HepG2 (cell line): ENCODE measurements around the gene ZBTB45. TPM values are rescaled to one million over a fixed set of nuclear protein-coding genes. Genes with fewer than 3 reads are reported as not detected.

Experiments
- GTF2F1 ChIP-seq: fragments of 150-350 bp; IDR thresholded peaks from 2 replicates; pipeline ENCODE4 v1.6.1; 2014; ENCODE audit warnings: low read length
- HNRNPL ChIP-seq: fragments of 200-400 bp; formaldehyde crosslinking; IDR thresholded peaks from 2 replicates; pipeline ENCODE4 v1.6.1; 2017; ENCODE audit warnings: mild to moderate bottlenecking, low read depth, low read length
- KDM2A ChIP-seq: sonication (generic); formaldehyde crosslinking; IDR thresholded peaks from 2 replicates; pipeline ENCODE4 v1.4.0; 2020; ENCODE audit warnings: low read depth, missing genetic modification reagents, borderline replicate concordance
- NCOR1 ChIP-seq: fragments of 200-600 bp; sonication (generic); IDR thresholded peaks from 2 replicates; pipeline ENCODE4 v1.7.0; 2017; ENCODE audit warnings: antibody characterized with exemption, low read length, borderline replicate concordance
- TGIF2 ChIP-seq: IDR thresholded peaks from 2 replicates; pipeline ENCODE4 v1.6.1; 2016; ENCODE audit warnings: control low read depth, missing compliant biosample characterization
- ZBTB21 ChIP-seq: sonication (generic); formaldehyde crosslinking; IDR thresholded peaks from 2 replicates; pipeline ENCODE4 v1.4.0; 2020; ENCODE audit warnings: missing genetic modification reagents
- ZNF143 ChIP-seq: sonication (generic); formaldehyde crosslinking; IDR thresholded peaks from 2 replicates; pipeline ENCODE4 v1.4.0; 2020; ENCODE audit warnings: missing genetic modification reagents
- ZNF484 ChIP-seq: sonication (generic); formaldehyde crosslinking; IDR thresholded peaks from 2 replicates; pipeline ENCODE4 v1.5.1; 2020; ENCODE audit warnings: mild to moderate bottlenecking, low read depth, missing genetic modification reagents, borderline replicate concordance
- ZNF605 ChIP-seq: sonication (generic); formaldehyde crosslinking; IDR thresholded peaks from 2 replicates; pipeline ENCODE4 v1.8.0; 2022; ENCODE audit warnings: mild to moderate bottlenecking, missing genetic modification reagents
- polyA plus RNA-seq, 8 experiments: library from polyadenylated mRNA; depleted of rRNA in 3 of 8; stranded (reverse) in 7 of 8; unstranded in 1 of 8; fragments of >200 nt; fragmentation: Illumina TruSeq in 4 of 8; extraction: Trizol in 4 of 8; gene quantifications; 2 replicates each; pipeline versions ENCODE4 v1.2.1 to v1.2.3, GENCODE V29; 2011 to 2016; ENCODE audit warnings: low read depth in 4 of 8, missing spikeins in 1 of 8, mixed read lengths in 1 of 8; ENCODE audit not compliant: insufficient read depth in 1 of 8
- total RNA-seq, 5 experiments: library from RNA; depleted of rRNA; stranded (reverse); fragments of >200 nt; fragmentation: Illumina TruSeq; extraction: Trizol; gene quantifications; 2 replicates each; pipeline ENCODE4 v1.2.3, GENCODE V29; 2016; ENCODE audit warnings: low read depth in 1 of 5
- TF ChIP-seq, protein P1 (sequence below): sonication (generic); formaldehyde crosslinking; IDR thresholded peaks from 2 replicates; pipeline ENCODE4 v1.5.1; 2020; ENCODE audit warnings: mild to moderate bottlenecking, missing genetic modification reagents, borderline replicate concordance
- TF ChIP-seq, protein P2 (sequence below): sonication (generic); formaldehyde crosslinking; IDR thresholded peaks from 2 replicates; pipeline ENCODE4 v1.8.0; 2022; ENCODE audit warnings: missing genetic modification reagents, mild to moderate bottlenecking, borderline replicate concordance
- TF ChIP-seq, protein P3 (sequence below): sonication (generic); formaldehyde crosslinking; IDR thresholded peaks from 2 replicates; pipeline ENCODE4 v1.9.0; 2021; ENCODE audit warnings: mild to moderate bottlenecking, missing genetic modification reagents
- TF ChIP-seq, protein P4 (sequence below): sonication (generic); formaldehyde crosslinking; IDR thresholded peaks from 2 replicates; pipeline ENCODE4 v1.5.0; 2020; ENCODE audit warnings: missing genetic modification reagents, mild to moderate bottlenecking, borderline replicate concordance

ZBTB45 gene
- total and polyA plus RNA-seq, 2 of the 13 experiments (the other 11 are each of a cell fraction or from before 2014, with no cell fraction given), result 3.0 to 3.7 TPM

DNA sequence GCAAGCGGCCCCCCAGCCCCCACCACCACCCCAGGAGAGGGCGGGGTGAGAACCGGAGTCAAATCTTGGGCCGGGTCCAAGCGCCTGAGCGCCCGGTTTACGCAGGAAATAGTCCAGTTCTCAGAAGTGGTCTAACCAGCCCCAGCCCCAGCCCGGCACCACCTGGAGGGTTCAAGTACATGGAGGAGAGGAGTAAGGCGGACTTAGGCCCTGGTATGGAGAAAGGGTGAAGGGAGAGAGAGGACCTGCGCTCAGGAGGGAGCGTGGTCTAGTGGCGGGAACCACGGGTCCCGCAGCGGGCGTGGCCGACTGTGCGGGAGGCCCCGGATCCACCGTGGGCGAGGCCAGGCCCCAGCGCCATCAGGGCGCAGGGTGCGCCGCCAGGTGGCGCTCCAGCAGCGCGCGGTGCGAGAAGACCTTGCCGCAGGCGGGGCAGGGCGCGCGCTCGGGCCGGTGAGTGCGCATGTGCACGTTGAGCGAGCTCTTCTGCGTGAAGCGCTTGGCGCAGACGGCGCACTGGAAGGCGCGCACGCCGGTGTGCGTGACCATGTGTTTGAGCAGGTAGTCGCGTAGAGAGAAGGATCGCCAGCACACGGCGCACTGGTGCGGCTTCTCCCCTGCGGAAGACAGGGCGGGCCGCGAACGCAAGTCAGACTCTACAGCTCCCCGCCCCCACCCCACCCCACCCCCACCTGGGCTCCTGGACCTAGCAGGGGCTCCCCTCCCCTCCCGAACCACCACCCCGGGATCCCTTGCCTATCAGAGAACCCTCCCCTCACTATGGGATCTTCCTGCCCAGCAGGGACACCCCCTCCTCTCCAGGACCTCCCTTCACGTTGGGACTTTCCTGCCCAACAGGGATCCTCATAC is 5.7 kb downstream of the ZBTB45 start (continued):
- TF ChIP-seq, protein P1, sequence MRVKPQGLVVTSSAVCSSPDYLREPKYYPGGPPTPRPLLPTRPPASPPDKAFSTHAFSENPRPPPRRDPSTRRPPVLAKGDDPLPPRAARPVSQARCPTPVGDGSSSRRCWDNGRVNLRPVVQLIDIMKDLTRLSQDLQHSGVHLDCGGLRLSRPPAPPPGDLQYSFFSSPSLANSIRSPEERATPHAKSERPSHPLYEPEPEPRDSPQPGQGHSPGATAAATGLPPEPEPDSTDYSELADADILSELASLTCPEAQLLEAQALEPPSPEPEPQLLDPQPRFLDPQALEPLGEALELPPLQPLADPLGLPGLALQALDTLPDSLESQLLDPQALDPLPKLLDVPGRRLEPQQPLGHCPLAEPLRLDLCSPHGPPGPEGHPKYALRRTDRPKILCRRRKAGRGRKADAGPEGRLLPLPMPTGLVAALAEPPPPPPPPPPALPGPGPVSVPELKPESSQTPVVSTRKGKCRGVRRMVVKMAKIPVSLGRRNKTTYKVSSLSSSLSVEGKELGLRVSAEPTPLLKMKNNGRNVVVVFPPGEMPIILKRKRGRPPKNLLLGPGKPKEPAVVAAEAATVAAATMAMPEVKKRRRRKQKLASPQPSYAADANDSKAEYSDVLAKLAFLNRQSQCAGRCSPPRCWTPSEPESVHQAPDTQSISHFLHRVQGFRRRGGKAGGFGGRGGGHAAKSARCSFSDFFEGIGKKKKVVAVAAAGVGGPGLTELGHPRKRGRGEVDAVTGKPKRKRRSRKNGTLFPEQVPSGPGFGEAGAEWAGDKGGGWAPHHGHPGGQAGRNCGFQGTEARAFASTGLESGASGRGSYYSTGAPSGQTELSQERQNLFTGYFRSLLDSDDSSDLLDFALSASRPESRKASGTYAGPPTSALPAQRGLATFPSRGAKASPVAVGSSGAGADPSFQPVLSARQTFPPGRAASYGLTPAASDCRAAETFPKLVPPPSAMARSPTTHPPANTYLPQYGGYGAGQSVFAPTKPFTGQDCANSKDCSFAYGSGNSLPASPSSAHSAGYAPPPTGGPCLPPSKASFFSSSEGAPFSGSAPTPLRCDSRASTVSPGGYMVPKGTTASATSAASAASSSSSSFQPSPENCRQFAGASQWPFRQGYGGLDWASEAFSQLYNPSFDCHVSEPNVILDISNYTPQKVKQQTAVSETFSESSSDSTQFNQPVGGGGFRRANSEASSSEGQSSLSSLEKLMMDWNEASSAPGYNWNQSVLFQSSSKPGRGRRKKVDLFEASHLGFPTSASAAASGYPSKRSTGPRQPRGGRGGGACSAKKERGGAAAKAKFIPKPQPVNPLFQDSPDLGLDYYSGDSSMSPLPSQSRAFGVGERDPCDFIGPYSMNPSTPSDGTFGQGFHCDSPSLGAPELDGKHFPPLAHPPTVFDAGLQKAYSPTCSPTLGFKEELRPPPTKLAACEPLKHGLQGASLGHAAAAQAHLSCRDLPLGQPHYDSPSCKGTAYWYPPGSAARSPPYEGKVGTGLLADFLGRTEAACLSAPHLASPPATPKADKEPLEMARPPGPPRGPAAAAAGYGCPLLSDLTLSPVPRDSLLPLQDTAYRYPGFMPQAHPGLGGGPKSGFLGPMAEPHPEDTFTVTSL (CRISPR knock-in tag), result no peak
- TF ChIP-seq, protein P2, sequence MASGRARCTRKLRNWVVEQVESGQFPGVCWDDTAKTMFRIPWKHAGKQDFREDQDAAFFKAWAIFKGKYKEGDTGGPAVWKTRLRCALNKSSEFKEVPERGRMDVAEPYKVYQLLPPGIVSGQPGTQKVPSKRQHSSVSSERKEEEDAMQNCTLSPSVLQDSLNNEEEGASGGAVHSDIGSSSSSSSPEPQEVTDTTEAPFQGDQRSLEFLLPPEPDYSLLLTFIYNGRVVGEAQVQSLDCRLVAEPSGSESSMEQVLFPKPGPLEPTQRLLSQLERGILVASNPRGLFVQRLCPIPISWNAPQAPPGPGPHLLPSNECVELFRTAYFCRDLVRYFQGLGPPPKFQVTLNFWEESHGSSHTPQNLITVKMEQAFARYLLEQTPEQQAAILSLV (CRISPR knock-in tag), result 0 out of 2 replicates have a peak, but pooled peaks have one; percentile 12
- TF ChIP-seq TGIF2 (CRISPR knock-in tag), result no peak; the same call in 1 of the 2 replicates
- TF ChIP-seq, protein P3, sequence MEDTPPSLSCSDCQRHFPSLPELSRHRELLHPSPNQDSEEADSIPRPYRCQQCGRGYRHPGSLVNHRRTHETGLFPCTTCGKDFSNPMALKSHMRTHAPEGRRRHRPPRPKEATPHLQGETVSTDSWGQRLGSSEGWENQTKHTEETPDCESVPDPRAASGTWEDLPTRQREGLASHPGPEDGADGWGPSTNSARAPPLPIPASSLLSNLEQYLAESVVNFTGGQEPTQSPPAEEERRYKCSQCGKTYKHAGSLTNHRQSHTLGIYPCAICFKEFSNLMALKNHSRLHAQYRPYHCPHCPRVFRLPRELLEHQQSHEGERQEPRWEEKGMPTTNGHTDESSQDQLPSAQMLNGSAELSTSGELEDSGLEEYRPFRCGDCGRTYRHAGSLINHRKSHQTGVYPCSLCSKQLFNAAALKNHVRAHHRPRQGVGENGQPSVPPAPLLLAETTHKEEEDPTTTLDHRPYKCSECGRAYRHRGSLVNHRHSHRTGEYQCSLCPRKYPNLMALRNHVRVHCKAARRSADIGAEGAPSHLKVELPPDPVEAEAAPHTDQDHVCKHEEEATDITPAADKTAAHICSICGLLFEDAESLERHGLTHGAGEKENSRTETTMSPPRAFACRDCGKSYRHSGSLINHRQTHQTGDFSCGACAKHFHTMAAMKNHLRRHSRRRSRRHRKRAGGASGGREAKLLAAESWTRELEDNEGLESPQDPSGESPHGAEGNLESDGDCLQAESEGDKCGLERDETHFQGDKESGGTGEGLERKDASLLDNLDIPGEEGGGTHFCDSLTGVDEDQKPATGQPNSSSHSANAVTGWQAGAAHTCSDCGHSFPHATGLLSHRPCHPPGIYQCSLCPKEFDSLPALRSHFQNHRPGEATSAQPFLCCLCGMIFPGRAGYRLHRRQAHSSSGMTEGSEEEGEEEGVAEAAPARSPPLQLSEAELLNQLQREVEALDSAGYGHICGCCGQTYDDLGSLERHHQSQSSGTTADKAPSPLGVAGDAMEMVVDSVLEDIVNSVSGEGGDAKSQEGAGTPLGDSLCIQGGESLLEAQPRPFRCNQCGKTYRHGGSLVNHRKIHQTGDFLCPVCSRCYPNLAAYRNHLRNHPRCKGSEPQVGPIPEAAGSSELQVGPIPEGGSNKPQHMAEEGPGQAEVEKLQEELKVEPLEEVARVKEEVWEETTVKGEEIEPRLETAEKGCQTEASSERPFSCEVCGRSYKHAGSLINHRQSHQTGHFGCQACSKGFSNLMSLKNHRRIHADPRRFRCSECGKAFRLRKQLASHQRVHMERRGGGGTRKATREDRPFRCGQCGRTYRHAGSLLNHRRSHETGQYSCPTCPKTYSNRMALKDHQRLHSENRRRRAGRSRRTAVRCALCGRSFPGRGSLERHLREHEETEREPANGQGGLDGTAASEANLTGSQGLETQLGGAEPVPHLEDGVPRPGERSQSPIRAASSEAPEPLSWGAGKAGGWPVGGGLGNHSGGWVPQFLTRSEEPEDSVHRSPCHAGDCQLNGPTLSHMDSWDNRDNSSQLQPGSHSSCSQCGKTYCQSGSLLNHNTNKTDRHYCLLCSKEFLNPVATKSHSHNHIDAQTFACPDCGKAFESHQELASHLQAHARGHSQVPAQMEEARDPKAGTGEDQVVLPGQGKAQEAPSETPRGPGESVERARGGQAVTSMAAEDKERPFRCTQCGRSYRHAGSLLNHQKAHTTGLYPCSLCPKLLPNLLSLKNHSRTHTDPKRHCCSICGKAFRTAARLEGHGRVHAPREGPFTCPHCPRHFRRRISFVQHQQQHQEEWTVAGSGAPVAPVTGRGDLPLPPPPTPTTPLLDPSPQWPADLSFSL, result no peak
- TF ChIP-seq ZNF484 (CRISPR knock-in tag), result no peak; the same call in 1 of the 2 replicates
- peak; percentile 96 for TF ChIP-seq KDM2A
- TF ChIP-seq ZNF605, result no peak
- TF ChIP-seq HNRNPL, result no peak
- TF ChIP-seq, protein P4, sequence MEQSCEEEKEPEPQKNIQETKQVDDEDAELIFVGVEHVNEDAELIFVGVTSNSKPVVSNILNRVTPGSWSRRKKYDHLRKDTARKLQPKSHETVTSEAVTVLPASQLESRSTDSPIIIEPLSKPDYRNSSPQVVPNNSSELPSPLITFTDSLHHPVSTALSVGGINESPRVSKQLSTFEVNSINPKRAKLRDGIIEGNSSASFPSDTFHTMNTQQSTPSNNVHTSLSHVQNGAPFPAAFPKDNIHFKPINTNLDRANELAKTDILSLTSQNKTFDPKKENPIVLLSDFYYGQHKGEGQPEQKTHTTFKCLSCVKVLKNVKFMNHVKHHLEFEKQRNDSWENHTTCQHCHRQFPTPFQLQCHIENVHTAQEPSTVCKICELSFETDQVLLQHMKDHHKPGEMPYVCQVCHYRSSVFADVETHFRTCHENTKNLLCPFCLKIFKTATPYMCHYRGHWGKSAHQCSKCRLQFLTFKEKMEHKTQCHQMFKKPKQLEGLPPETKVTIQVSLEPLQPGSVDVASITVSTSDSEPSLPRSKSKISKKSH (CRISPR knock-in tag), result 0 out of 2 replicates have a peak, but pooled peaks have one; percentile 48
- no peak for TF ChIP-seq NCOR1
- TF ChIP-seq GTF2F1, result no peak
- TF ChIP-seq ZBTB21 (CRISPR knock-in tag), result no peak
- TF ChIP-seq ZNF143 (CRISPR knock-in tag), result peak; percentile 70
